Neural progenitor cell (in vitro differentiated cells): ENCODE measurements around the gene PAPSS2.

Experiments used
- CTCF ChIP-seq: fragments of 200-600 bp; sonication (generic); IDR thresholded peaks from 2 replicates; pipeline ENCODE4 v1.5.1; 2017; ENCODE audit warnings: antibody characterized with exemption, mild to moderate bottlenecking
- EZH2 ChIP-seq: fragments of 200-600 bp; sonication (generic); IDR thresholded peaks from 2 replicates; pipeline ENCODE4 v1.6.1; 2017; ENCODE audit warnings: antibody characterized with exemption, mild to moderate bottlenecking, moderate library complexity
- EZH2phosphoT487 ChIP-seq: fragments of 200-600 bp; sonication (generic); IDR thresholded peaks from 2 replicates; pipeline ENCODE4 v1.6.1; 2017; ENCODE audit warnings: antibody characterized with exemption

- TF ChIP-seq CTCF (no peak), EZH2 (no peak), EZH2phosphoT487 (no peak)
These were observed 45.9 kb upstream of the PAPSS2 start for GRCh38 chr10:87613751-87614150.
